ENCODE data around the gene SGPL1.
"Not testable (repeated sequence)": the region's sequence is repeated elsewhere in the genome, so short reads cannot be mapped to it uniquely, and the experiment has no call there.

SGPL1 gene

DNA sequence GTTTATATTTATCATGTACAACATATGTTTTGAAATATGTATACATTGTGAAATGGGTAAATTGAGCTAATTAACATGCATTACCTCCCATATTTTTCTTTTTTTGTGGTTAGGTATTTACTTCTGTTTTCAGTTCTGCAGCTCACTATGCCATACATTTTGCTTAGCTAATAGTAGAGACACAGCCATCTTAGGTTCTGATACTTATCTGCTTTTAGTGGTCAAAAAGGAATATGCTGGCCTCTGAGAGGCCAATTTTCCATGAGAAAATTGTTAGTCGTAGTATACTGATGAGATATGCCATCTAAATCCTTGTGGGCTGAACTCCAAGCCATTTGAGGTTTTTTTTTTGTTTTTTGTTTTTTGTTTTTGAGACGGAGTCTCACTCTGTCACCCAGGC lies 31.0 kb downstream of the SGPL1 start:
- DNase-seq, result no peak

DNA sequence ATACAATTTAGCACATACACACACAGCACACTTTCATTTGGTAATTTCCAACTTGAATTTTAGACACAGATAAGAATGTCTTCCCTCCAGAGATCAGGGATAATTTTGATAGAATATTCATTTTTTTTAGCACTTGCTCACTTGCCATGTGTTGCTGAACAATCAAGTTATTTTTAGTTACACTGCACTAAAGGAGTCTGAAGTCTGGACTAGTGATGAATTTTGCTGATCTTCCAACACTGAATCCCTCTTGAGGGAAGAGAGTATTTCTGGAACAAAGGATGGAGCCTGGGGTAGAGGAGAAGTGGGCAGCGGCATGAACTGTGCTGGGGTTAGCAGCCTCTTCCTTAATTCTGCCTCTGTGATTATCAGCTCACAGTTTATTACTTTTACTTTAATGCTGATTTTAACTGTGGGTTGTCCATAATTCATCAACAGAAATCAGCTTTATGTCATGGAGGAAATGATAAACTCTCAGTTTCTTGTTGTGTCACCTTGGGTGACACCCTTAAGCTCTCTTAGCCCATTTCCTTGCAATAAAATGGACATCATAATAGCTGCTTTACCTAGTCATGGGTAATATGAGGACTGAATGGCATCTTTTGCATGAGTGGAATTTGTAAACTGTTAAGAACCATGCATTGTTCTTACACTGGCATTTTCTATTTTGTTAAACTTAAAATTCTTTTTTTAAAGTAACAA lies 32.1 kb downstream of the SGPL1 start:
- no peak for DNase-seq

DNA sequence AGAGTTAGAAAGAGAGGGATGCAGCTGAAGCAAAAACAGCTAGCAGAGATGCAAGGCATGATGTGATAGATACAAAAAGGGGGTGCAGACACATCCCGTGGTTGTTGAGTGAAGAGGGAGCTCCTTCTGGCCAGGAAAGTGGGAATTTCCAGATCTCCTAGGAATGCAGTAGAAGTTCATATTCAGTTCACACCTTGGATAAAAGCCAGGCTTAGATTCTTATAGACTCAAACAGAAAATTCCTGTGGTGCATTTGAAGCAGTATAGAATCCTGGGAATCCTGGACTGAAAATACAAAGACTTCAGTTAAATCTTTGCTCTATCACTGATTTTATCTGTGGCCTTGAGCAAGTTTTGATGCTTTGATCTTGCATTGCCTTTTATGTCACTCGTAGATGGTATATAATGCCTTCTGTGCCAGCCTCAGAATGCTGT lies 33.9 kb downstream of the SGPL1 start:
- DNase-seq, result no peak

DNA sequence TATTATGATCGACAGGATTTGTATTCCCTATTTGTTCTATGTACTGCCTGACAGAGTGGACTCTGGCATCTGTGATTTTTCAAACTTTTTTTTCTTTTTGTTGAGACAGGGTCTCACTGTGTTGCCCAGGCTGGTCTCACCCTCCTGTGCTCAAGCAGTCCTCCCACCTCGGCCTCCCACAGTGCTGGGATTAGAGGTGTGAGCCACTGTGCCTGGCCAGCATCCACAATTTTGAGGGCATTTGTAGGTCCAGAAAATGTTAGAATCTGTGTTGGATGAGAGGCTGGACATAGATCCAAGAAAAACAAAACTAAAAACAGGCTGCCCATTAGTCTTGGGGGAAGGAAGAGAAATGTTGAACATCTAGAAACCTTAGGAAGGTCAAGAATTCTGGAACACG lies 34.3 kb downstream of the SGPL1 start:
- DNase-seq, result no peak

DNA sequence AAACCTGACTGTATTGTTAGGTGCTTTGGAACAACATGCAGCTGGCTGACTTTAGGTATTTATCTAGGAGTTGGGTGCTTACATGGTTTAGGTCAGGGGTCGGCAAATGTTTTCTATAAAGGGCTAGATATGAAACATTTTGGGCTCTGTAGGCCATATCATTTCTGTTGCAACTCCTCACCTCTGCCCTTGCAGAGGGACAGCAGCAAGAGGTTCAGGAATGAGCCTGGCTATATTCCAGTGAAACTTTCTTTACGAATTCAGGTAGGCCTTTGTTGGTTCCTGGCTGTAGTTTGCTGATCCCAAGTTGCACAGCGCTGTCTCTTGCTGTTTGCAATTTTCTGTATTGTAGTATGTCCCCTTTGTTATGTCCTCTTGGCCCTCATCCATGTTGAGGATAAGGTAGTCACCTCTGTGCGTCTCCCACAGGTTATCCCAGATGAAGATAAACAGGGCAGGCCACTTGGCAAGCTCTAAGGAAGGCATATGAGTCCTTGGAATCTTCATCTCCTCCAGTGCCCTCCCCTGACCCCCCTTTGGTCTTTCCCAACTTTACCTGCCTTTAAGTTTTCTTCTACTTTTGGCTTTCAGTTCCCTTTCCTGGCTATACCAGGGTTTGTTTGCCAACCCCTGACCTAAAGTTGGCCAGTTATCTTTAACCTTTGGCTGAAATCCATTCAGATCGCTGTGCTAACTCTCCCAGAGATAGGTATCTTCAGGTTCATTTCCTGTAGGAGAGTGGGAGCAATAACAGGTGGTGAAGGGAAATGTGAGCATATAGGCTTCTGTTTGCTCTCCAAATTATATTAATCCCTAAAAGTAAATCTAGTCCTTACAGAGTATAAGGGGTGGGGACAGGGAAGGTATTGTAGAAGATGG lies 36.1 kb downstream of the SGPL1 start:
- no peak for DNase-seq

DNA sequence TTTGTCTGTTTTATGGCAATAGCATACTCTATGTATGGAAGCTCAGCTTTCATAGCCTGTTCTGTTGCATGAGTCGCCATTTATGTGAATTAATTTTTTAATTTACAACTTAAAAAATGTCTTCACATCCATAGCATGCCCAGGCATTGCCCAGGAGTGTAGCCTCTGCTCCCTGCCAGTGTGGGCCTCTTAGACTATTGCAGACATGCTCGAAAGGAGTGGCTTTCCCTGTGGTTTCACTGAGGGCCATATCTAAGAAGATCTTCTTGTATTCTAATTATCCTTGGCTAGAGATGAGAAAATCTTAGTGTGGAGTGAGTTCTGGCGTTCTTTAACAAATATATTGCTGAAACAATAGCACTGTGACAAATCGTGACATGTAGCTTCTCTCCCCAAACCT lies 37.3 kb downstream of the SGPL1 start:
- no peak for DNase-seq

DNA sequence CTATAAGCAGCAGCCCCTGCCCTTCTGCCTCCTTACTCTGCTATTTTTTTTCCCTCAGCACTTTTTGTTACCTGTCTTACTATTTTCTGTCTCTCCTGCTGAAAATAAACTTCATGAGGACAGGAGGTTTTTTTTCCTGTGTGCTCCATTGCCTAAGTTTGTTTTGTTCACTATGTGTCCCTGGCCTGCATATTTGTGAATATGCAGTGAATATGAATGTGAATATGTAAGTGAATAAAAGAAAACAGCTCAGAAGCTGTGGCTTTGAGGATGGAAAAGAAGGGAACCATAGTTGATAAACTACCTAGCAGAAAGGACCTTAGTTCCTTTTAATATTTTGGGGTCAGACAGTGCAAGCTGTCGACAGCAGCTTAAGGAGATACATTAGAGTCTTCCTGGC lies 37.7 kb downstream of the SGPL1 start:
- DNase-seq, result no peak

DNA sequence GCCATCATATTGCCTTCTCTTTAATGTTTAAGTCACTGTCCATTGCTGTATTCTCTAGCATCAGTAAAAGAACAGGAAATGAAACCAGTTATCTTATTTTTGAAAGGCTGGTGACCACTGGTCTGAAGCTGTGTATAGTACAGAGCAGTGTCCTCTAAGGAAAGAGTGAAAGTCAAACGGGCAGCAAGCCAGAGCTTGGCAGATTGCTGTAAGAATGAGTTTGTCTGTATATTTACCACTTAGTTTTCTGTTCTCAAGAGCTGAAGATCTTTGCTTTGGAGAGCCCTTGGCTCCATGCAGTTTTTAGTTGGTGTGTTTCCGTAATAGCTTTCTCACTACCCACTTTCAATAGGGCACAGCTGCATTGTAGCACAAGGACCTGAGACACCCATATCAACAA lies 40.7 kb downstream of the SGPL1 start:
- DNase-seq, result no peak

DNA sequence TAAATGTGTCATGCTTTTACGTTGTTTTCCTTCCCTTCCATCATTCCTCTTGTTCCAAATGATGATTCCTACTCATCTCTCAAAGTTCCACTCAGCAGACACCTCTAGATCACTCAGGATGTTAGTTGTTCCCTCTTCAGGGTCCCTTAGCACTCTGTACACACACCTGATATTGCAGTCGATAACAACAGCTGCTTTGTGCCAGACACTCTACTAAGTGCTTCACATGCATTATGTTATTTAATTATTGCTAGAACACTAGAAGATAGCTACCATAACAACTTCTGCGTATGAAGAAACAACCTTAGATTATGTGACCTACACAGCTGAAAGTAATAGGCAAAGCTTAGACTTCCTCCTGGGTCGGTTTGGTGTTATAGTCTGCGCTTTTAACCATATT lies 43.0 kb downstream of the SGPL1 start:
- no peak for DNase-seq

DNA sequence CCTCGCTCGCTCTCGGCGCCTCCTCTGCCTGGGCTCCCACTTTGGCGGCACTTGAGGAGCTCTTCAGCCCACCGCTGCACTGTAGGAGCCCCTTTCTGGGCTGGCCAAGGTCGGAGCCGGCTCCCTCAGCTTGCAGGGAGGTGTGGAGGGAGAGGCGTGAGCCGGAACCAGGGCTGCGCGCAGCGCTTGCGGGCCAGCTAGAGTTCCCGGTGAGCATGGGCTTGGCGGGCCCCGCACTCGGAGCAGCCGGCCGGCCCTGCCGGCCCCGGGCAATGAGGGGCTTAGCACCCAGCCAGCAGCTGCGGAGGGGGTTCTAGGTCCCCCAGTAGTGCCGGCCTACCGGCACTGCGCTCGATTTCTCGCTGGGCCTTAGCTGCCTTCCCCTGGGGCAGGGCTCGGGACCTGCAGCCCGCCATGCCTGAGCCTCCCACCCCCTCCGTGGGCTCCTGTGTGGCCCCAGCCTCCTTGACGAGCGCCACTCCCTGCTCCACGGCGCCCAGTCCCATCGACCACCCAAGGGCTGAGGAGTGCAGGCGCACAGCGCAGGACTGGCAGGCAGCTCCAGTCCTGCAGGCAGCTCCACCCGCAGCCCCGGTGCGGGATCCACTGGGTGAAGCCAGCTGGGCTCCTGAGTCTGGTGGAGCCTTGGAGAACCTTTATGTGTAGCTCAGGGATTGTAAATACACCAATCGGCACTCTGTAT lies 45.9 kb downstream of the SGPL1 start:
- not testable (repeated sequence) for DNase-seq

DNA sequence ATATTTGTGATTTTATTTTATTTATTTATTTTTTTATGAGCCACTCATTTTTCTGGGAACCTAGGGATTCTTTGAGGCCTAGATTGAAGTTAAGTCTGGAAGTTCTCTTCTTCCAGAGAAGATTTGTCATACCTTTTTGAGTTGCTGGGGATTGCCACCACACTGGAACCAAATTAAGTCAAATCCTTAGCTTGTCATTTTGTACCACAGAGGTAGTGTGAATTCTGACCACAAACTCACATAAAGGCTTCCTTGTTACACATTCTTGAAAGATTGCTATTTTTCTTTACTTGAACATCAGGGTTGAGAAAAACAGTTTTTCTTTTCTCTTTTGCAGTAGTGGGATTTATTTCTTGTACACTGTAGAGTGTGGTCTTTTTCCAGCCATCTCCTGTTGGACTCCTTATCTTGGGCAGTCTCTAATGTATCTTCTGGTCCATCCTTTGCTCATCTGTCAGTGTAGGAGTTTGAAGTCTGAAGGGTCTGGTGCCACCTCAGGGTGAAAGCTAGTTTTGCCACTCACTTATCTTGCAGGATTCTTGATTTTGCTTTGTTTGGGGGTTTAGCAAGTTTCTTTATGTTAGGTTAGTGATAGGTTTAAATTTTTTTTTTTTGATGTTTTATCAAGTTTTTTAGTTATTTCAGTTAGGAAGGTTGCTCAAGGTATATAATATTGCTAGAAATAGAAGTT lies 47.9 kb downstream of the SGPL1 start:
- no peak for DNase-seq

DNA sequence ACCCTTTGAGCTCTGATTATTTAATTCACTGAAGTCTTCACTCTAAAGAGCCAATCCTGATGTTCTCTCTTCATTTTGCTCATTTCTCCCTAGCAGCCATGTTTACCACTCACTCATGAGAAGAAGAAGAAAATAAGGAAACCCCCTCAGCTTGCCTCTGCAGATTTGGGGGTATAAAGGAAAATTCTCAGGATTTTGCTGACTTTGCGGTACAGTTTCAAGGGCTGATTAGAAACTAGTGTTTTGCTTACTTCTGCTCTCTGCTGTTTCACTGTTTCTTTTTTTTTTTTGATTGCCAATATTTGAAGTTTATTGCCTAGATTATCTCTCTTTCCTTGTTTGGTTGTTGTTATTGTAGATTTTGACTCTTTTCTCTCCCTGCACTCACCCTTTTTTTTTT lies 49.2 kb downstream of the SGPL1 start:
- DNase-seq, result no peak

DNA sequence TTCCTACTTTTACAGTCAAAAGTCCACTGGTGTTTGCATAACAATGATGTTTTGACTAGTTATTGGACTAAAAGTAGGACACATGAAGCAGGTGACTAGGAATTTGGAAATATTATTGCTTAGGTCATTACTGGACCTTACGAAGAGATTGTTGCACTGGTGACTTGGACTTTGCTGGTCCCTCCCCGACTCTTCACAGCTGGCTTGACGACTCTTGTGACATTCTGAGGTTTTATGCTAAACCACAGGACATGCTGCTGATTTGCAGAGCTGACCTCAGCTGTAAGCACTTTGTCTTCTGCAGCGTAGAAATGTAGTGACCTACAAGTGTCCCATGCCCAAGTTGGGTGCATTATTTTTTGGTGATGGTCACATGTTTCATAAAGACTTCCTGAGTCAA lies 50.7 kb downstream of the SGPL1 start:
- no peak for DNase-seq

DNA sequence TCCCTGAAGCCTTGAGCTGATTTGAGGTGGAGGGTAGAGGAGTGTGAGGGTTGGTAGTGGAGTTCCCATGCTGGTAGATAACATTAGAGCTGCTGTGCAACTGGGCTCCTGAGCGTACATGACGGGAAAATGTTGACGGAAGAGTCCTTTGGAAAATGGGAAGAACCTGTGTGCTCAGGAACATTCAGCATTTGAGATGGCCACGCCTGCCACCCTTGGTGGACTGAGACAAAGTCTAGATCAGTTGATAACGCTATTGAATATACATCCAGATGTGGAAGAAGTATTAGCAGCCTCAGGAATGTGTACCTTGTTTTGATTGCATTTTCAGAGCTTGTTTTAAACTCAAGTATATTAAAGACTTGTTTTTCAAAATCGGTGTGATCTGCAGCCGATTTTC lies 56.5 kb downstream of the SGPL1 start:
- no peak for DNase-seq

DNA sequence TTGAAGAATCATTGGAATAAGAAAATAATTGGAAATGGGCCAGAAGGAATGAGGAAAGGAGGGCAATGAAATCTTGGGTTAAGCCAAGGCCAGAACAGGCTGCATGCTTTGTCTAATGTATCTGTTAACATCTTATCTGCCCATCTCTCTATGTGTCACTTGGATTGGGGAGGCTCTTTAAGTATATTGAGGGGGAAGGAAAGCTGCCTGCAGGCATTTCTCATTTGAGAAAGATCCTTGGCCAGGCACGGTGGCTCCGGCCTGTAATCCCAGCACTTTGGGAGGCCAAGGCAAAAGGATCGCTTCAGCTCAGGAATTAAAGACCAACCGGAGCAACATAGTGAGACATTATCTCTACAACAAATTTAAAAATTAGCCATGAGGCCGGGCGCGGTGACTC lies 58.3 kb downstream of the SGPL1 start:
- no peak for DNase-seq

DNA sequence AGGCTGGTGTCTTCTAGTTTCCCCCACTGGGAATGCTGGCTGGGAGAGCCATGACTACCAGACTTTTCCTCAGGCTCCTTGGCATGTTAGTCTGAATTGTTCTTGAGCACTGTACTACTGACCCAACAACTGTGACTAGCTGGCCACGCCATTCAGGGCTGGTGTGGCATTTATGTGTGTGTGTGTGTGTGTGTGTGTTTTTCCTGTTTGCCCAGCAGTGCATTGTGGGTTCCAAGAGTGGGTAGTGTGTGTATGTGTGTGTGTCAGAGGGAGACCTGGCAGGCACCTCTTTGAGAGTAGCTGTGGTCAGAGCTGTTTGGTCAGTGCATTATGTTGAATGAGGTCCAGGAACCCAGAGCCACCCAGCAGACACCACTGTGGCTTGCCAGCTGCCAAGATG lies 63.5 kb downstream of the SGPL1 start:
- DNase-seq, result no peak

DNA sequence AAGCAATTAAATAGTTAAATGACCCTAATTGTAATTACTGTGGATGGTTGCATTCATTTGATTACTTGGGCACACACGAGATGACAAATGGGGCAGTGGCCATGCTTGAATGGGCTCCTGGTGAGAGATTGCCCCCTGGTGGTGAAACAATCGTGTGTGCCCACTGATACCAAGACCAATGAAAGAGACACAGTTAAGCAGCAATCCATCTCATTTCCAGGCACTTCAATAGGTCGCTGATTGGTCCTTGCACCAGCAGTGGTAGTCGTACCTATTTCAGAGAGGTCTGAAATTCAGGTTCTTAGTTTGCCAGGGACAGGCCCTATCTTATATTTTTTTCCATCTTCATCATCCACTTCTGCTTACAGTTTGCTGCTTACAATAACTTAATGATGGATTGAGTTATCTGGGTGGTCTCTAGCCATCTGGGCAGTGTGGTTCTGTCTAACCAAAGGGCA lies 64.4 kb downstream of the SGPL1 start:
- DNase-seq, result peak; percentile 72

DNA sequence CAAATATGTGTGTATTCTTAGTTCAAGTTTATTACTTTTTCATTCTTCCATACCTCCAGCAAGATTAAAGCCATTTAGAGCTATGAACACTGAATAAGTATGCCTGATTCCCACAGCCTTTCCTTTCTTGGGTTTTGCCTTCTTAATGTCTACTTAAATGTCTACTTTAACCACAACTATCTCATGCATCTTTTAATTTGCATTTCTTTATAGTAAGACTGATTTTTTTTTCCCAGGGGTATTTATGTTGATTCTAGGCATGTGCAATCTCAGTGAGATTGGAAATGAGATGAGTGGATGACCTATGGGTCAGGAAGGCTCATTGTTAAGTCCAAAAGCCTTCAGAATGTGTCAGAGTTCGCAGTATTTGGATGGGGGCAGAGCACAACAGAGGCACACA lies 69.0 kb downstream of the SGPL1 start:
- no peak for DNase-seq

DNA sequence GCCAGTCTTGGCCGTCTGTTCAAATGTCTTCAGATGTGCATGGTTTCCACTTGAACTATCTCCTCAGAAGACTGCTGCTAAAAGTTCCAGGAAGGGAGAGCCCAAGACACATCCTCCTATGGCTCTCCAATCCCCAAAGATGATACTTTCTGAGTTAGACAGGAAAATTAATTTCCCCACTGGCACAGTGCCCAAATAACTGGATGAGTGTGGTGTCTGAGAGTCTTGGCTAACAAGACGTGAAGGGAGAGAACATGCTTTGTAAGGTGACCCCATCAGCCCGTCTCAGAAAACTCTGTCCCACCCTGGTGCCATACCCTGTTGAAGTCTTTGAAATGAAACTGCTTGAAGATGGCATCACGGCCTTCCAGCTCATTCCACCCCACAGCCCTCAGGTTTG lies 69.7 kb downstream of the SGPL1 start:
- DNase-seq, result no peak

DNA sequence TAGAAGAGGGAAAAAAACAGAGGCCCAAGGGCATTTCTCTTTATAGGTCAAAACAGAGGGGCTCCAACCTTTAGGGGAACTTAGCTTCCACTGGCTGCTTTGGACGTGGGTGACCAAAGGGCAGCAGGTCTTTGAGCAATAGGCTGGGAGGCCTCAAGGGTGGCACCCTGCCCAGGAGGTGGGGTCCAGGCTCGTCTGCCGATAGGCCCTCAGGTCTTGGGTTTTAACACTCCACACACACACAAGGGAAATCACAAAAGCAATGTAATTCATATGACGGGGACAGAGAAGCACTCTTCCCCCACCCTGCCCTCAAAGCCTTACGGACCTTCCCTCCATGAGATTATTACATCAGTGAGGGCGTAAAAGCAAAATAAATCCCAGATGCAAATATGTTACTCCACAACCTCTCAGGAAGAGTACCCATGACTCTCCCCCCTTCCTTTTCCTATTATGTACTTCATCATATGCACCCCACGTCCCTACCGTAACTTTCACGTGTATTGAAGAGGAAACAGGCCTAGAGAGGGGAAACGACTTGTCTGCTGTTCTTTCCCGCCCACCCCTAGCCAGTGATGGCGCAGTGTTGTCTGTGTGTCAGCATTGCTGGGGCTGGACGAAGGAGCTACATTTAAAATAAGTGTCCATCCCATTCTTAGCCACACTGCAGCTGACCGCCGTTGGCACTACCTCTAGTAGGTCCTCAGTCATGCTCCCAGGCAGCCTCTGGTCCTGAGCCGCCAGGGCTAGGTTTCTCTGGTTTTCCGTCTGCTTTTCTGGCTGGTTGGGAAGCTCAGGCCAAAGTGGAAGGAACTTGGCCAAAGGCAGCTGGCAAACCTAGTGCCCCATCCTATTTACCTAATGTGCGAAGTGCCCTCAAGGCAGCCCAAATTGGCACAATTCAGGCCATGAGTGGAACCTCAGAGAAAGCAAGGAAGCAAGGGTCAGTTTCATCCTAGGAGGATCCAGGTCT lies 70.5 kb downstream of the SGPL1 start:
- no peak for DNase-seq

DNA sequence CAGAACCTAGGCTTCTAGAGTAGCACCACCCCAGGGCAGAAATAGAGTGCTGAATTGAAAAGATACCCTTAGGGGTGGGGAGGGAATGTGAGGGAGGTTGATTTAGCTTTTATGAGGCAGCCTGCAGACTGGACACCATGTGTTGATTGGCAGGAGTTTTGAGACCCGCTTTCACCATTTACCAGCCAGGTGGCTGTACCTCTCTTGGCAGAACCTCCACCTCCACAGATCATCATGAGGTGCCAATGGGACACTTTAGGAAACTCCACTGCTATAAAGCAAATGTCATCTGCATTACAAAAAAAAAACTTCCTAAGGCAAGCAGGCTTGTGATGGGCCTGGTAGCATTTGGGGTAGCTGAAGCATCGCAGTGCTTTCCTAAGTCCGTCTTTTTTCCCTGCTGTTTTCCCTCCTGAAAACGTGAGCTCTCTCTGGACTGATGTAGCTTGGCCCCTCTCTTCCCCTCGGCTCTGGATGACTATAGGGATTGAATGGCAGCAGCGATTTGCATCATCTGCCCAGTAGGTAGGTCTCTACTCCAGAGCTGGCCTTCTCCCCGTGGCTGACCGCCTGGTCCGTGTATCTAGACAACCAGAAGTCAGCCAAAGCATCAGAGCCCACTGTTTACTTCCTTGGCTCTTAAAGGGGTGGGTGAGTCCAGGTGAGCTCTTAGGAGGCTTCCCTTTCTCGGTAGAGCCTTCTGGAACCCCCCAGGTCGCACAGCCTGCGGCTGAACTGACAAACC lies 71.3 kb downstream of the SGPL1 start:
- no peak for DNase-seq
